Hepatocyte (in vitro differentiated cells): Measurements from ENCODE around the gene DPT. TPM values are rescaled to one million over a fixed set of nuclear protein-coding genes. Genes with fewer than 3 reads are reported as not detected.

Experiments
- DNase-seq: peaks from one replicate; pipeline ENCODE4 v3.0.0-alpha.2; 2016; ENCODE audit warnings: low spot score
- H2AFZ ChIP-seq: fragments of 200-600 bp; sonication (generic); 2 replicates; pipeline ENCODE4 v1.6.0; 2016; ENCODE audit warnings: antibody characterized with exemption, mild to moderate bottlenecking
- H3K27ac ChIP-seq: fragments of 200-600 bp; sonication (generic); 2 replicates; pipeline ENCODE4 v1.5.1; 2016; ENCODE audit warnings: mild to moderate bottlenecking
- H3K27me3 ChIP-seq: fragments of 200-600 bp; sonication (generic); 2 replicates; pipeline ENCODE4 v1.6.1; 2016
- H3K36me3 ChIP-seq: fragments of 200-600 bp; sonication (generic); replicated peaks from 2 replicates; pipeline ENCODE4 v1.5.1; 2016; ENCODE audit warnings: low read depth; ENCODE audit not compliant: insufficient read depth
- H3K4me1 ChIP-seq: fragments of 200-600 bp; sonication (generic); 2 replicates; pipeline ENCODE4 v1.5.1; 2016; ENCODE audit warnings: mild to moderate bottlenecking, moderate library complexity; ENCODE audit not compliant: insufficient read depth
- H3K4me2 ChIP-seq: fragments of 200-600 bp; sonication (generic); 2 replicates; pipeline ENCODE4 v1.6.0; 2016
- H3K4me3 ChIP-seq: fragments of 200-600 bp; sonication (generic); 2 replicates; pipeline ENCODE4 v1.5.1; 2016; ENCODE audit warnings: mild to moderate bottlenecking
- H3K79me2 ChIP-seq: fragments of 200-600 bp; sonication (generic); 2 replicates; pipeline ENCODE4 v1.6.0; 2017; ENCODE audit warnings: mild to moderate bottlenecking
- H3K9me2 ChIP-seq: fragments of 200-600 bp; sonication (generic); replicated peaks from 2 replicates; pipeline ENCODE4 v1.6.0; 2017; ENCODE audit warnings: mild to moderate bottlenecking; ENCODE audit not compliant: insufficient read depth
- H3K9me3 ChIP-seq: fragments of 200-600 bp; sonication (generic); 2 replicates; pipeline ENCODE4 v1.5.1; 2016; ENCODE audit warnings: low read depth, mild to moderate bottlenecking
- H4K20me1 ChIP-seq: fragments of 200-600 bp; sonication (generic); 2 replicates; pipeline ENCODE4 v1.6.0; 2016; ENCODE audit warnings: mild to moderate bottlenecking; ENCODE audit not compliant: insufficient read depth, poor library complexity, severe bottlenecking
- CTCF ChIP-seq: fragments of 200-600 bp; sonication (generic); IDR thresholded peaks from 2 replicates; pipeline ENCODE4 v1.5.1; 2016; ENCODE audit warnings: antibody characterized with exemption, mild to moderate bottlenecking; ENCODE audit not compliant: poor library complexity
- EZH2 ChIP-seq: fragments of 200-600 bp; sonication (generic); IDR thresholded peaks from 2 replicates; pipeline ENCODE4 v1.6.1; 2016; ENCODE audit warnings: antibody characterized with exemption, mild to moderate bottlenecking, borderline replicate concordance
- EZH2phosphoT487 ChIP-seq: fragments of 200-600 bp; sonication (generic); IDR thresholded peaks from one replicate; pipeline ENCODE4 v1.6.1; 2018; ENCODE audit warnings: antibody characterized with exemption, mild to moderate bottlenecking, low read depth, moderate library complexity; ENCODE audit not compliant: unreplicated experiment, severe bottlenecking
- WGBS: methylation state at CpG from one replicate; pipeline ENCODE4 v1.1.6; 2016; ENCODE audit warnings: low lambda C conversion rate; ENCODE audit errors: missing lambda C conversion rate; 5-methylcytosine and 5-hydroxymethylcytosine counted together
- polyA plus RNA-seq: library from polyadenylated mRNA; unstranded; fragments of >200 nt; fragmentation: Nextera tagmentation; extraction: Ambion mirVana; gene quantifications from 2 replicates; pipeline ENCODE4 v1.2.1, GENCODE V29; 2016
- total RNA-seq: library from RNA; depleted of rRNA; stranded (reverse); fragments of >200 nt; gene quantifications from 2 replicates; pipeline ENCODE4 v1.2.3, GENCODE V29; 2014

Gene DPT
- total and polyA plus RNA-seq, 2 experiments from 2014 or later: 8.2 to 12.5 TPM

GRCh38 chr1:168760241-168760640 lies 31.2 kb upstream of the DPT start:
- Histone ChIP-seq H3K36me3 (no peaks in the 10 kb centered on the region), H3K27me3 (no peaks in the 10 kb centered on the region), H3K4me2 (no peak overlapping the region), H3K9me3 (no peaks in the 10 kb centered on the region), H3K27ac (no peak overlapping the region), H3K4me1 (peaks cover 6% of the 10 kb centered on the region), H2AFZ (no peak overlapping the region), H3K79me2 (no peaks in the 10 kb centered on the region), H3K9me2 (no peaks in the 10 kb centered on the region), H4K20me1 (no peaks in the 10 kb centered on the region), H3K4me3 (no peak overlapping the region)
- TF ChIP-seq CTCF (no peak), EZH2phosphoT487 (no peak), EZH2 (no peak)
- 94% methylated on average over 2 of the region's 2 CpGs for WGBS
- no peak for DNase-seq

GRCh38 chr1:168759077-168759476 lies 30.1 kb upstream of the DPT start:
- H2AFZ ChIP-seq: no peak overlapping the region
- no peaks in the 10 kb centered on the region for H4K20me1 ChIP-seq
- 61% methylated on average over 3 of the region's 3 CpGs for WGBS
- H3K27me3 ChIP-seq: no peaks in the 10 kb centered on the region
- no peaks in the 10 kb centered on the region for H3K36me3 ChIP-seq
- H3K4me1 ChIP-seq: peaks cover 6% of the 10 kb centered on the region
- DNase-seq: no peak
- no peaks in the 10 kb centered on the region for H3K79me2 ChIP-seq
- H3K27ac ChIP-seq: no peak overlapping the region
- H3K9me2 ChIP-seq: no peaks in the 10 kb centered on the region
- no peaks in the 10 kb centered on the region for H3K9me3 ChIP-seq
- H3K4me3 ChIP-seq: no peak overlapping the region
- no peak for TF ChIP-seq CTCF
- no peak for TF ChIP-seq EZH2phosphoT487
- TF ChIP-seq EZH2: no peak
- no peak overlapping the region for H3K4me2 ChIP-seq

GRCh38 chr1:168758503-168758902 lies 29.5 kb upstream of the DPT start:
- Histone ChIP-seq H3K9me3 (no peaks in the 10 kb centered on the region), H2AFZ (no peak overlapping the region), H3K36me3 (no peaks in the 10 kb centered on the region), H4K20me1 (no peaks in the 10 kb centered on the region), H3K4me1 (peaks cover 6% of the 10 kb centered on the region), H3K27ac (no peak overlapping the region), H3K9me2 (no peaks in the 10 kb centered on the region), H3K79me2 (no peaks in the 10 kb centered on the region), H3K4me3 (no peak overlapping the region), H3K27me3 (no peaks in the 10 kb centered on the region), H3K4me2 (no peak overlapping the region)
- no peak for DNase-seq
- TF ChIP-seq EZH2phosphoT487 (no peak), CTCF (no peak), EZH2 (no peak)
- WGBS: 100% methylated on average over 1 of the region's 1 CpG

- H4K20me1 ChIP-seq: no peaks in the 10 kb centered on the region
- H3K9me2 ChIP-seq: no peaks in the 10 kb centered on the region
- H3K4me3 ChIP-seq: no peak overlapping the region
- TF ChIP-seq EZH2phosphoT487: no peak
- TF ChIP-seq EZH2: no peak
- TF ChIP-seq CTCF: no peak
- no peak overlapping the region for H3K27ac ChIP-seq
- 58% methylated on average over 5 of the region's 5 CpGs for WGBS
- H3K9me3 ChIP-seq: no peaks in the 10 kb centered on the region
- no peaks in the 10 kb centered on the region for H3K36me3 ChIP-seq
- H3K4me2 ChIP-seq: no peak overlapping the region
- no peaks in the 10 kb centered on the region for H3K79me2 ChIP-seq
- no peaks in the 10 kb centered on the region for H3K27me3 ChIP-seq
- no peak overlapping the region for H2AFZ ChIP-seq
- no peak for DNase-seq
- peaks cover 22% of the 10 kb centered on the region for H3K4me1 ChIP-seq
Observed at GRCh38 chr1:168755800-168756418, 26.9 kb upstream of the DPT start.
